ENCODE results near the gene DNAJC18.

The DNAJC18 gene

GRCh38 chr5:139386050-139386438 is 53.3 kb downstream of the DNAJC18 start:
- no peak for DNase-seq (ENCODE audit: extremely low read depth, low read depth)
- no peak for TF ChIP-seq CTCF (IDR thresholded peaks at IDR 0.05; ENCODE audit: low read depth, low read length)

GRCh38 chr5:139385061-139386049 is 54.0 kb downstream of the DNAJC18 start:
- no peak for DNase-seq (ENCODE audit: extremely low read depth, low read depth)
- no peak for TF ChIP-seq CTCF (IDR thresholded peaks at IDR 0.05; ENCODE audit: low read depth, low read length)

GRCh38 chr5:139384591-139385051 is 54.7 kb downstream of the DNAJC18 start:
- no peak for DNase-seq (ENCODE audit: extremely low read depth, low read depth)
- no peak for TF ChIP-seq CTCF (IDR thresholded peaks at IDR 0.05; ENCODE audit: low read depth, low read length)

GRCh38 chr5:139383993-139384590 is 55.2 kb downstream of the DNAJC18 start:
- TF ChIP-seq CTCF (IDR thresholded peaks at IDR 0.05; ENCODE audit: low read depth, low read length) = no peak
- DNase-seq (ENCODE audit: extremely low read depth, low read depth) = no peak

GRCh38 chr5:139383275-139383992 is 55.9 kb downstream of the DNAJC18 start, which contains the start of gene SLC23A1:
TSS of gene SLC23A1 (minus strand) at chr5:139383297. CDS start at chr5:139383253, 44 bp downstream.
- no peak for DNase-seq (ENCODE audit: extremely low read depth, low read depth)
- no peak for TF ChIP-seq CTCF (IDR thresholded peaks at IDR 0.05; ENCODE audit: low read depth, low read length)

- no peak for DNase-seq (ENCODE audit: extremely low read depth, low read depth)
- no peak for TF ChIP-seq CTCF (IDR thresholded peaks at IDR 0.05; ENCODE audit: low read depth, low read length)
Measured at GRCh38 chr5:139382807-139383206, 56.5 kb downstream of the DNAJC18 start.
